Endothelial cell of umbilical vein (primary cell): Measurements from ENCODE around the gene CAV2.

ENCODE experiments used
- MAX ChIP-seq: IDR thresholded peaks from 2 replicates; pipeline ENCODE4 v1.6.1; 2011; ENCODE audit not compliant: insufficient read depth, insufficient read length
- MYC ChIP-seq: IDR thresholded peaks from one replicate; pipeline ENCODE4 v1.6.1; 2011; ENCODE audit warnings: mild to moderate bottlenecking, low read depth, low read length
- POLR2A ChIP-seq: IDR thresholded peaks from 2 replicates; pipeline ENCODE4 v1.6.1; 2012; ENCODE audit warnings: low read depth, mild to moderate bottlenecking, control low read depth, low read length
- TF ChIP-seq, protein P1 (sequence below), 2 donors: IDR thresholded peaks; 1 replicate in 1 of 2; 2 replicates in 1 of 2; pipeline ENCODE4 v1.5.1; 2011; ENCODE audit warnings: low read length in 2 of 2, mild to moderate bottlenecking in 2 of 2, moderate library complexity in 2 of 2, control low read depth in 1 of 2, inconsistent platforms in 1 of 2, low read depth in 1 of 2; ENCODE audit not compliant: insufficient read depth in 1 of 2; ENCODE audit errors: extremely low read depth in 1 of 2

GRCh38 chr7:116503835-116504234 is 4.3 kb downstream of the CAV2 start:
- TF ChIP-seq MYC (no peak), MAX (no peak), POLR2A (no peak)
- TF ChIP-seq, protein P1, sequence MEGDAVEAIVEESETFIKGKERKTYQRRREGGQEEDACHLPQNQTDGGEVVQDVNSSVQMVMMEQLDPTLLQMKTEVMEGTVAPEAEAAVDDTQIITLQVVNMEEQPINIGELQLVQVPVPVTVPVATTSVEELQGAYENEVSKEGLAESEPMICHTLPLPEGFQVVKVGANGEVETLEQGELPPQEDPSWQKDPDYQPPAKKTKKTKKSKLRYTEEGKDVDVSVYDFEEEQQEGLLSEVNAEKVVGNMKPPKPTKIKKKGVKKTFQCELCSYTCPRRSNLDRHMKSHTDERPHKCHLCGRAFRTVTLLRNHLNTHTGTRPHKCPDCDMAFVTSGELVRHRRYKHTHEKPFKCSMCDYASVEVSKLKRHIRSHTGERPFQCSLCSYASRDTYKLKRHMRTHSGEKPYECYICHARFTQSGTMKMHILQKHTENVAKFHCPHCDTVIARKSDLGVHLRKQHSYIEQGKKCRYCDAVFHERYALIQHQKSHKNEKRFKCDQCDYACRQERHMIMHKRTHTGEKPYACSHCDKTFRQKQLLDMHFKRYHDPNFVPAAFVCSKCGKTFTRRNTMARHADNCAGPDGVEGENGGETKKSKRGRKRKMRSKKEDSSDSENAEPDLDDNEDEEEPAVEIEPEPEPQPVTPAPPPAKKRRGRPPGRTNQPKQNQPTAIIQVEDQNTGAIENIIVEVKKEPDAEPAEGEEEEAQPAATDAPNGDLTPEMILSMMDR (IDR thresholded peaks at IDR 0.05; ENCODE audit: extremely low read depth in 1 of 2, insufficient read depth in 1 of 2, low read depth in 1 of 2, low read length in 2 of 2), result no peak
